ENCODE results near the gene RACGAP1. TPM values are rescaled to one million over a fixed set of nuclear protein-coding genes. Genes with fewer than 3 reads are reported as not detected.

Gene RACGAP1
- total and polyA plus RNA-seq, 2 of the 8 experiments (the other 6 are each of a cell fraction or from before 2014, with no cell fraction given) = 18.0 to 66.3 TPM

DNA sequence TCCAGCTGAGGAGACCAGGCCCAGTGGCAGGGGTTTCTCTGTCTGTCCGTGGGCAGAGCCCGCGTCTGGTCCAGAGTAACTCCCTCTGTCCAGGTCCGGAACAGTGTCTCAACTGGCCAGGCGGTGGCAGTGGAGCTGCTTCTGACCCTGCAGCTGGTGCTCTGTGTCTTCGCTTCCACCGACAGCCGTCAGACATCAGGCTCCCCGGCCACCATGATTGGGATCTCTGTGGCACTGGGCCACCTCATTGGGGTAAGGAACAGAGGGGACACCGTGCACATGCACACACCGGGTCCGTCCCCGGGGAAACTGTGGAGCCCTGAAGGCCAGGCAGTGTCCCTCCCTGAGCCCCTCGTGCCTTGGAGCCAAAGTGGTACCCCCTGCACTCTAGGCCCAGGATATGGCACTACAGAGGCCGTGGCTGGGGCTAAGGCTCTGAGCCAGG is 51.0 kb downstream of the RACGAP1 start (continued):
- TF ChIP-seq, protein P1, sequence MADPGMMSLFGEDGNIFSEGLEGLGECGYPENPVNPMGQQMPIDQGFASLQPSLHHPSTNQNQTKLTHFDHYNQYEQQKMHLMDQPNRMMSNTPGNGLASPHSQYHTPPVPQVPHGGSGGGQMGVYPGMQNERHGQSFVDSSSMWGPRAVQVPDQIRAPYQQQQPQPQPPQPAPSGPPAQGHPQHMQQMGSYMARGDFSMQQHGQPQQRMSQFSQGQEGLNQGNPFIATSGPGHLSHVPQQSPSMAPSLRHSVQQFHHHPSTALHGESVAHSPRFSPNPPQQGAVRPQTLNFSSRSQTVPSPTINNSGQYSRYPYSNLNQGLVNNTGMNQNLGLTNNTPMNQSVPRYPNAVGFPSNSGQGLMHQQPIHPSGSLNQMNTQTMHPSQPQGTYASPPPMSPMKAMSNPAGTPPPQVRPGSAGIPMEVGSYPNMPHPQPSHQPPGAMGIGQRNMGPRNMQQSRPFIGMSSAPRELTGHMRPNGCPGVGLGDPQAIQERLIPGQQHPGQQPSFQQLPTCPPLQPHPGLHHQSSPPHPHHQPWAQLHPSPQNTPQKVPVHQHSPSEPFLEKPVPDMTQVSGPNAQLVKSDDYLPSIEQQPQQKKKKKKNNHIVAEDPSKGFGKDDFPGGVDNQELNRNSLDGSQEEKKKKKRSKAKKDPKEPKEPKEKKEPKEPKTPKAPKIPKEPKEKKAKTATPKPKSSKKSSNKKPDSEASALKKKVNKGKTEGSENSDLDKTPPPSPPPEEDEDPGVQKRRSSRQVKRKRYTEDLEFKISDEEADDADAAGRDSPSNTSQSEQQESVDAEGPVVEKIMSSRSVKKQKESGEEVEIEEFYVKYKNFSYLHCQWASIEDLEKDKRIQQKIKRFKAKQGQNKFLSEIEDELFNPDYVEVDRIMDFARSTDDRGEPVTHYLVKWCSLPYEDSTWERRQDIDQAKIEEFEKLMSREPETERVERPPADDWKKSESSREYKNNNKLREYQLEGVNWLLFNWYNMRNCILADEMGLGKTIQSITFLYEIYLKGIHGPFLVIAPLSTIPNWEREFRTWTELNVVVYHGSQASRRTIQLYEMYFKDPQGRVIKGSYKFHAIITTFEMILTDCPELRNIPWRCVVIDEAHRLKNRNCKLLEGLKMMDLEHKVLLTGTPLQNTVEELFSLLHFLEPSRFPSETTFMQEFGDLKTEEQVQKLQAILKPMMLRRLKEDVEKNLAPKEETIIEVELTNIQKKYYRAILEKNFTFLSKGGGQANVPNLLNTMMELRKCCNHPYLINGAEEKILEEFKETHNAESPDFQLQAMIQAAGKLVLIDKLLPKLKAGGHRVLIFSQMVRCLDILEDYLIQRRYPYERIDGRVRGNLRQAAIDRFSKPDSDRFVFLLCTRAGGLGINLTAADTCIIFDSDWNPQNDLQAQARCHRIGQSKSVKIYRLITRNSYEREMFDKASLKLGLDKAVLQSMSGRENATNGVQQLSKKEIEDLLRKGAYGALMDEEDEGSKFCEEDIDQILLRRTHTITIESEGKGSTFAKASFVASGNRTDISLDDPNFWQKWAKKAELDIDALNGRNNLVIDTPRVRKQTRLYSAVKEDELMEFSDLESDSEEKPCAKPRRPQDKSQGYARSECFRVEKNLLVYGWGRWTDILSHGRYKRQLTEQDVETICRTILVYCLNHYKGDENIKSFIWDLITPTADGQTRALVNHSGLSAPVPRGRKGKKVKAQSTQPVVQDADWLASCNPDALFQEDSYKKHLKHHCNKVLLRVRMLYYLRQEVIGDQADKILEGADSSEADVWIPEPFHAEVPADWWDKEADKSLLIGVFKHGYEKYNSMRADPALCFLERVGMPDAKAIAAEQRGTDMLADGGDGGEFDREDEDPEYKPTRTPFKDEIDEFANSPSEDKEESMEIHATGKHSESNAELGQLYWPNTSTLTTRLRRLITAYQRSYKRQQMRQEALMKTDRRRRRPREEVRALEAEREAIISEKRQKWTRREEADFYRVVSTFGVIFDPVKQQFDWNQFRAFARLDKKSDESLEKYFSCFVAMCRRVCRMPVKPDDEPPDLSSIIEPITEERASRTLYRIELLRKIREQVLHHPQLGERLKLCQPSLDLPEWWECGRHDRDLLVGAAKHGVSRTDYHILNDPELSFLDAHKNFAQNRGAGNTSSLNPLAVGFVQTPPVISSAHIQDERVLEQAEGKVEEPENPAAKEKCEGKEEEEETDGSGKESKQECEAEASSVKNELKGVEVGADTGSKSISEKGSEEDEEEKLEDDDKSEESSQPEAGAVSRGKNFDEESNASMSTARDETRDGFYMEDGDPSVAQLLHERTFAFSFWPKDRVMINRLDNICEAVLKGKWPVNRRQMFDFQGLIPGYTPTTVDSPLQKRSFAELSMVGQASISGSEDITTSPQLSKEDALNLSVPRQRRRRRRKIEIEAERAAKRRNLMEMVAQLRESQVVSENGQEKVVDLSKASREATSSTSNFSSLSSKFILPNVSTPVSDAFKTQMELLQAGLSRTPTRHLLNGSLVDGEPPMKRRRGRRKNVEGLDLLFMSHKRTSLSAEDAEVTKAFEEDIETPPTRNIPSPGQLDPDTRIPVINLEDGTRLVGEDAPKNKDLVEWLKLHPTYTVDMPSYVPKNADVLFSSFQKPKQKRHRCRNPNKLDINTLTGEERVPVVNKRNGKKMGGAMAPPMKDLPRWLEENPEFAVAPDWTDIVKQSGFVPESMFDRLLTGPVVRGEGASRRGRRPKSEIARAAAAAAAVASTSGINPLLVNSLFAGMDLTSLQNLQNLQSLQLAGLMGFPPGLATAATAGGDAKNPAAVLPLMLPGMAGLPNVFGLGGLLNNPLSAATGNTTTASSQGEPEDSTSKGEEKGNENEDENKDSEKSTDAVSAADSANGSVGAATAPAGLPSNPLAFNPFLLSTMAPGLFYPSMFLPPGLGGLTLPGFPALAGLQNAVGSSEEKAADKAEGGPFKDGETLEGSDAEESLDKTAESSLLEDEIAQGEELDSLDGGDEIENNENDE (IDR thresholded peaks at IDR 0.05; ENCODE audit: insufficient replicate concordance, low read length) = no peak
- no peak for TF ChIP-seq CTBP2 (IDR thresholded peaks at IDR 0.05; ENCODE audit: borderline replicate concordance, insufficient read depth, insufficient read length, low read length)
- peak in 2 of 3 experiments; percentile 50 to 52; a peak in 3 of 4 replicates for TF ChIP-seq CTCF (IDR thresholded peaks at IDR 0.05; ENCODE audit: control extremely low read depth in 1 of 3, insufficient read depth in 1 of 3, low read depth in 1 of 3, low read length in 3 of 3)
